Activated T-cell treated with anti-CD3 and anti-CD28 coated beads for 4 hours (primary cell): ENCODE measurements around the gene UMAD1.
"Not testable (repeated sequence)": the region's sequence is repeated elsewhere in the genome, so short reads cannot be mapped to it uniquely, and the experiment has no call there.

Experiments
- DNase-seq: peaks from one replicate; pipeline ENCODE4 v3.0.0-alpha.2; 2020

UMAD1 gene

DNA sequence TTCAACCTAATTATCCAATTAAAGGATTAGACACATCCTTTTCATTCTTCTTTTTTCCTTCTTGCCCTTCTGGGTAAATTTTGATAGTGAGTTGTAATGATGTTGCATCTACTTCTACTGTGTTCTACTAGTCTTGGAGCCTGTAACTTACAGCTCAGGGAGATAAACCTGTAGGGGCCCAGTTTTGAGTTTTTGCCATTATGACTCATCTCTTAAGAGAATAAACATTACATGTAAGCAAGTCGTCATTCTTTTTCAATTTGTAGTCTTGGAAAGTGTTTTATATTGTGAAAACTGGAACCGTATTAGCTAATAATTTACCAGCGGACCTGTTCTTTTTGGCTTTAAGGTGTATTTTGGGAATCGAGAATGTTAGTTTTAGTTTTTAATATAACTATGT, 167.6 kb downstream of the UMAD1 start:
- DNase-seq = no peak

DNA sequence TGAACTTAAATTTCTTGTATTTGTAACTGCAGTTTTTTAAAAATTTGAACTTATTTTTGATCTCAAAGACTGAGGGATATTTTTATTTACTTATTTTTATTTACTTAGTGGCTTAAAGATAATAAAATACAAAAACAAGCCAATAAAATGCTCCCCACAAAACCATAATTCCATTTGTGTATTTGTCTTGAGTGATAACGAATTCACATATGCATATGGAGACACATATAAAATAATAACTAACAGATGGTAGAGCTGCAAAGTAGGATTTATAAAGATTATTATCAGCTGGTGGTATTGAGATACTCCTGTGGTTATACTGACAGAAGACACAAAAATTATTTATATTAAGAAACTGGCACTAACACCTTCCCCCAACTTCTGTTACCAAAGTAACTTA, 168.1 kb downstream of the UMAD1 start:
- no peak for DNase-seq

- no peak for DNase-seq
These were observed 169.8 kb downstream of the UMAD1 start for GRCh38 chr7:7810380-7810779.

DNA sequence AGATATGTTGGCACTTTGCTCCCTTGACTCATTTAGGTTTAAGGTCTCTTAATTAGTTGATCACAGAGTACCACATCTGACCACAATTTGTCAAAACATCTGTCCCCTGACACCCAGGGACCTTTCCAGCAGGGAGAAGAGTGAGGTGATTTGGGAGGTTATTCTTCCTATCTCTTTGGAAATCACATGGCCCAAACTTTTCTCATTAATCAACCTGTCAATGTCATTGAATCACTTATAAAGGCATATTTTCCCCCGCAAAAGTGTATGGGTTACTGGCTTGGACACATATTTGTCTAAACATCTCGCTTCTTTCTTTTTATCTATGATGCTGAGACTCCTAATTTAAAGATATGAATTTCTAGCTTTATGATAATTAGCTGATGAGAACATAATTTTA, 170.3 kb downstream of the UMAD1 start:
- no peak for DNase-seq

- DNase-seq = no peak
These were observed 171.6 kb downstream of the UMAD1 start for GRCh38 chr7:7812112-7812511.

DNA sequence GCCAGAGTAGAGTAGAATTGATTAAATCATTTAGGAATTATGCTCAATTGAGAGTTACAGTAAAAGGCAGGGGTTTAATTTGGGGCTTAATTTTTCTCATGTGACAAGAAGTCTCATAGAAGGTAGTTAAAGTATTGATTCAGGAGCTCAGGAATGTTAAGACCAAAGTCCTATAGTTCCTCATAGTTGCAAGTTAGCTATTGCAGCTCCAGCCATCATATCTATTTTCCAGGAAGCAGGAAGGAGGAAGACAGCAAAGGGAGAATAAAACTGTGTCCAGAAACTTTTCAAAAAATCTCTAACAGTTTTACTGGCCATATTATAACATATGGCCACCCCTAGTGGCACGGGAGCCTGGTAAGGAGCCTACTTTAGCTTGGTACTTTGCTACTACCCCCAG, 174.8 kb downstream of the UMAD1 start:
- DNase-seq = no peak

GRCh38 chr7:7816084-7816483, 175.5 kb downstream of the UMAD1 start:
- no peak for DNase-seq

- DNase-seq = no peak
These were observed 176.4 kb downstream of the UMAD1 start for GRCh38 chr7:7816816-7817536.

DNA sequence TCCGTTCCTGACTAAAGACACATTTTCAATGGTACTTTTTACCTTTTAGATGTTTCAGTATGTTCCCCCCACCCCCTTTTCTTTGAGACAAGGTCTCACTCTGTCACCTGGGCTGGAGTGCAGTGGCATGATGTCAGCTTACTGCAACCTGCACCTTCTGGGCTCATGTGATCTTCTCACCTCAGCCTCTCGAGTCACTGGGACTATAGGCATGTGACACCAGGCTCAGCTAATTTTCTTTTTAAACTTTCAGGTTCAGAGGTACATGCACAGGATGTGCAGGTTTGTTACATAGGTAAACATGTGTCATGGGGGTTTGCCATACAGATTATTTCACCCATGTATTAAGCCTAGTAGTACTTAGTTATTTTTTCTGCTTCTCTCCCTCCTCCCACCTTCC, 177.2 kb downstream of the UMAD1 start:
- no peak for DNase-seq

GRCh38 chr7:7818179-7818578, 177.6 kb downstream of the UMAD1 start:
- DNase-seq = not testable (repeated sequence)

DNA sequence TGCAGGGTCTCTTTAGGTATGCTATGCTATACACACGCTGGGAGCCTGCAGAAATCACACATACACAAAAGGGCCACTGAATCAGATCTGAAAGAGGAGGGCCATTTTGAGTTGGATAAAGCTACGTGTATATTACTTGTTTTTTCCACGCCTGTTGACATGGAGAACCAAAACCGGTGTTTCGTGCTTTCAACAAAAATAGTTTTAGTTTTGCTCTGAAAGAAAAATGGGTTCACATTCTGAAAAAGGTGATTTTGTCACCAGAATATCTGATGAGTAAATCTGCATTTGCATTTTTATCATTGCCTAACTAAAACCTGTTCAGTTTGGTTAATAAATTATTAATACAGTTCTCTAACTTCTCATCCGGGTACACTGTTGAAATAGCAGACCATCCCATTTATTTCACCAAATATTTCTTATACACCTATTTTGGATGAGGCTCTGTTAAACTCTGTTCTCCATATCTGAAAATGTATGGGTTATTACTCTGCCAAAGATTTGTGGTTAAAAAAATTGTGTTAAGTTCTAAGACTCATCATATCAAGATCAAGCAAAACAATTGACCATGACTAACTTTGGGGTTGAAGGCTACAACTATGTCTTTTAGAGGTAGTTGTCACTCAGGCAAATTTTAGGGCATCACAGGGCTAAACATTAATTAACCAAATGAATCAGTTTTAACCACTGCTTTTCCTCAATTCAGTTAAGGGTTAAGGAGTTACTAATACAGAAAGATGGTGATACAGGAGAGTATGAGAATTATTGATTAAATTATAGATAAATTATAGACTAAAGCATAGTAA, 179.1 kb downstream of the UMAD1 start:
- DNase-seq = no peak

GRCh38 chr7:7820409-7820808, 179.9 kb downstream of the UMAD1 start:
- DNase-seq = no peak

DNA sequence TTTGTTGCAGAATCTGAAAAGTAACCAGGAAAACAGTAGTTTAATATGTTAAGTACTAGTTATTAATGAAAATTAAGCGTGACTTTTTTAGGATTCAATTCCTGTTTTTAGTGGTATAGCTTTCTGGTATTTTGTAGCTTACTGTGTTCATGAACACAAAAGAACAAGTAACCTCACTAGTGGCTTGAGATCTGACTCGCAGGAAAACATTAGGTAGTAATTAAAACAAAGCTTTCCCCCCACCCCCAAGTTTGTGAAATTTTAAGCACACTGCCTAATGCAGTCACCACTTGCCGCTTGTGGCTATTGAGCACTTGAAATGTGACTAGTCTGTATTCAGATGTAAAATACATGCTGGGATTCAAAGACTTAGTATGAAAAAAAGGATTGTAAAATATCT, 180.4 kb downstream of the UMAD1 start:
- no peak for DNase-seq

DNA sequence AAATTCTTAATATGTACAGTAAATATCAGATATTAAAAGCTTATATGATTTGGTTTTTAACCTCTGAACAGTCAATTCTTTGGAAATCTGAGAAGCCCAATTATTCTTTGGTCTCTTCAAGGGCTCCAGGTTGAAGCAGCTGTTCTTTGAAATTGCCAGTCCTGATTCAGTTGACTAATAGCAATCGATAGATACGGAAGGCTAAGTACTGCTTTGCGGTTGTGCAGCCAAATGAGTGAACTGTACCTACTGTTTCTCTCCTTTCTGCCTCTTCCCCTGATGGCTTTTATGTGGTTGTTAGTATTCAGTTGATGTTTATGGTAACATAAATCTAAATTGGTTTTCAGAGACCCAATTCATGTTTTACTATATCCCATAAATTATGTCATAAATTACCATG, 181.0 kb downstream of the UMAD1 start:
- DNase-seq = no peak

DNA sequence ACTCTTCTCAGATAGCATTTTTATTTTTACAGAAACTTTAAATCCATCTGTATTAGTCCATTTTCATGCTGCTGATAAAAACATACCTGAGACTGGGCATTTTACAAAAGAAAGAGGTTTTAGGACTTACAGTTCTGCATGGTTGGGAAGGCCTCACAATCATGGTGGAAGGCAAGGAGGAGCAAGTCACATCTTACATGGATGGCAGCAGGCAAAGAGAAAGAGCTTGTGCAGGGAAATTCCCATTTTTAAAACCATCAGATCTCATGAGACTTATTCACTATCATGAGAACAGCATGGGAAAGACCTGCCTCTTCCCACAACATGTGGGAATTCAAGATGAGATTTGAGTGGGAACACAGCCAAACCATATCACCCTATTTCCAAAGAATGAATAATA, 184.7 kb downstream of the UMAD1 start:
- DNase-seq = not testable (repeated sequence)

- DNase-seq = no peak
These were observed 189.1 kb downstream of the UMAD1 start for GRCh38 chr7:7829667-7830066.

- DNase-seq = no peak
These were observed 189.7 kb downstream of the UMAD1 start for GRCh38 chr7:7830122-7830878.

DNA sequence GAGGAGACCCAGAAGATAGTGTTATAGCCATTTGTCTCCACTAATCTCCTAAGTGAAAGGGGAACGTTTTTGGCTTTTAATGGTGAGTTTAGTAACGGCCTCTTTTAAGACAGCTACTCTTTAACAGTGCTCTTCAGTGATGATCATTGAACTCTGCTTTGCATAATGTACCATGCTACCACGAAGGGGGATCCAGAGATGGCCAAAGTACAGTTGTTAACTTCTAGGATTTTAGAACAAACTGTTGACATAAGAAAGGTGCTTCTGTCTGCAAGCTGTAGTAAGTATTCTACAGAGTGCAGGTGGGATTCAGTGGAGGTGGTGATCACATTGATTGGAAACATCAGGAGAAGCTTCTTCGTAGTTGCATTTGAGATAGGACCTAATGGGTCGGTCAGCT, 192.0 kb downstream of the UMAD1 start:
- no peak for DNase-seq

- no peak for DNase-seq
These were observed 194.2 kb downstream of the UMAD1 start for GRCh38 chr7:7834761-7835160.

GRCh38 chr7:7841027-7841426, 200.5 kb downstream of the UMAD1 start:
- no peak for DNase-seq

DNA sequence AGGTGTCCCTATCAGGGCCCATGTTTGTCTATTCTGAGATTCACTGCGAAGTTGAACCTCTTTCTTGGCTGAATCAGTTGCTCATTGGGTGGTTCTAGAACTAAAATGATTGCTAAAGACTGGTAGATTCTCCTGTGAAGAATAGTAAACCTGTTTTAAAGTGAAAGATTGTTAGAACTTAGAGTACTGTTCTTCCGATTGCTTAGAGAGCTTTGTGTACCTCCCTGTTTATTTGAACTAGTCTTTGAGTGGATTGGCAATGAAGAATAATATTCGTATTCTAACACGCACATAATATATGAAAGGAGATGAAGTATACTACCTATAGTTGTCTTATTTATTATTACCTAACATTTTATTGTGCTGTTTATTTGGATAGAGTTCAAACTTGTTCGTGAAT, 202.7 kb downstream of the UMAD1 start:
- DNase-seq = no peak

DNA sequence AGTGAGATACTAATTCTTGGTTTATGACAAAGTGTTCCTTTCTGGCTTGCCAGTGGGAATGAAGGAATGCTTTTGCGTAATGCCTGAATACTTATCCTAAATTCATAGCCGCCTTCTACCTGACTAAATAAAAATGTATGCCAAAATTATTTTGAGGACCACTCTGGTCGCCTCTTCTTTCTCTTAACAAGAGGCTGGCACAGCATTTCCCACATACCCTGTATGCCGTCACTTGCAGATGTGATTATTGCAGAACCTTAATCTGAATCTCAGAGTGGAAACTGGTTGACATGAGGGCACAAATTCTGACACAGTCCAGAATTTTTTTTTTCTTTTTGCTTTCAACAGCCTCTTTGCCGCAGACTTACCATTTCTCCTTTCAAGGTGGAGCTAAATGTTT, 203.4 kb downstream of the UMAD1 start:
- DNase-seq = no peak

- DNase-seq = no peak
These were observed 207.7 kb downstream of the UMAD1 start for GRCh38 chr7:7848246-7848645.

- no peak for DNase-seq
These were observed 208.3 kb downstream of the UMAD1 start for GRCh38 chr7:7848892-7849291.
